HCT116 (cell line): ENCODE measurements around the gene C1orf105. TPM values are rescaled to one million over a fixed set of nuclear protein-coding genes. Genes with fewer than 3 reads are reported as not detected.

Experiments
- ATAC-seq: fragments of 200-7000 bp; cut with Tn5 transposase; 2 replicates; pipeline ENCODE4 v1.9.1; 2020; ENCODE audit warnings: mild to moderate bottlenecking, moderate library complexity
- BruUV-seq: library from RNA; stranded (reverse); fragments of 400-500 nt; replicated peaks from 2 replicates; lab custom pipeline; 2021; lab: Mats Ljungman, UMichigan
- CTCF ChIA-PET: fragments of 300-600 bp; sonication (Branson Sonifier 250); formaldehyde crosslinking; loops from one replicate; lab custom pipeline; 2021; ENCODE audit warnings: antibody characterized with exemption; lab: Charles Lee
- POLR2A ChIA-PET: fragments of 300-600, 350-600 bp; sonication (Branson Sonifier 250); formaldehyde crosslinking; loops from one replicate; lab custom pipeline; 2021; ENCODE audit warnings: antibody characterized with exemption; lab: Charles Lee
- RAD21 ChIA-PET, 2 experiments: fragments of 300-600 bp; sonication (Branson Sonifier 250); formaldehyde crosslinking; loops; one replicate each; lab custom pipeline; 2023; ENCODE audit warnings: low total read pairs in 2 of 2; ENCODE audit not compliant: uncharacterized antibody in 2 of 2, unreplicated experiment in 2 of 2, low non-redundant PET in 1 of 2; lab: Charles Lee
- DNase-seq: peaks from one replicate; pipeline ENCODE4 v3.0.0-alpha.2; 2010; ENCODE audit warnings: low read depth, low spot score
- H2AFZ ChIP-seq: fragments of 200-600 bp; shearing (Covaris generic), sonication (generic); 2 replicates; pipeline ENCODE4 v1.6.1; 2017; ENCODE audit warnings: low read depth, mixed run types, mixed read lengths, antibody characterized with exemption, low read length; ENCODE audit not compliant: poor library complexity, severe bottlenecking
- H3K27ac ChIP-seq: 2 replicates; pipeline ENCODE4 v1.5.1; 2012; ENCODE audit warnings: low read depth, low read length
- H3K27me3 ChIP-seq: fragments of 200-600 bp; sonication (generic); 2 replicates; pipeline ENCODE4 v1.6.1; 2016; ENCODE audit warnings: mixed run types, low read length, mixed read lengths; ENCODE audit not compliant: insufficient read depth
- H3K36me3 ChIP-seq, 2 experiments: fragments of 200-500 bp in 1 of 2; fragments of 200-600 bp in 1 of 2; sonication (Bioruptor generic) in 1 of 2; sonication (generic) in 1 of 2; 2 replicates each; pipeline versions ENCODE4 v1.5.1 to v1.6.1; 2014 to 2016; ENCODE audit warnings: low read length in 2 of 2, inconsistent platforms in 1 of 2, mixed read lengths in 1 of 2, mixed run types in 1 of 2; ENCODE audit not compliant: insufficient read depth in 2 of 2, control insufficient read depth in 1 of 2
- H3K4me1 ChIP-seq, 2 experiments: fragments of 200-600 bp in 1 of 2; sonication (generic) in 1 of 2; 2 replicates each; pipeline versions ENCODE4 v1.5.1 to v1.6.1; 2012 to 2017; ENCODE audit warnings: low read length in 2 of 2, inconsistent platforms in 1 of 2, mild to moderate bottlenecking in 1 of 2, mixed read lengths in 1 of 2, mixed run types in 1 of 2, moderate library complexity in 1 of 2; ENCODE audit not compliant: insufficient read depth in 2 of 2, control insufficient read depth in 1 of 2
- H3K4me2 ChIP-seq: fragments of 200-600 bp; sonication (generic); 2 replicates; pipeline ENCODE4 v1.6.1; 2017; ENCODE audit warnings: mixed run types, low read length, mixed read lengths
- H3K4me3 ChIP-seq, 2 experiments: fragments of 200-600 bp in 1 of 2; sonication (generic) in 1 of 2; replicated peaks in 1 of 2; 2 replicates each; pipeline ENCODE4 v1.5.1; 2011 to 2016; ENCODE audit warnings: low read length in 2 of 2, control low read depth in 1 of 2, low read depth in 1 of 2, mild to moderate bottlenecking in 1 of 2, mixed read lengths in 1 of 2, mixed run types in 1 of 2
- H3K79me2 ChIP-seq: fragments of 200-600 bp; sonication (generic); 2 replicates; pipeline ENCODE4 v1.6.1; 2017; ENCODE audit warnings: mild to moderate bottlenecking, mixed run types, low read length, moderate library complexity, mixed read lengths; ENCODE audit not compliant: insufficient read depth
- H3K9ac ChIP-seq: fragments of 200-600 bp; sonication (generic); 2 replicates; pipeline ENCODE4 v1.6.1; 2016; ENCODE audit warnings: low read length, mixed read lengths
- H3K9me2 ChIP-seq: fragments of 200-600 bp; sonication (generic), shearing (Covaris generic); 2 replicates; pipeline ENCODE4 v1.6.1; 2017; ENCODE audit warnings: mixed run types, mild to moderate bottlenecking, moderate library complexity; ENCODE audit not compliant: insufficient read depth
- H3K9me3 ChIP-seq, 2 experiments: fragments of 200-500 bp in 1 of 2; fragments of 200-600 bp in 1 of 2; sonication (Bioruptor generic) in 1 of 2; sonication (generic) in 1 of 2; 2 replicates each; pipeline ENCODE4 v1.6.1; 2014 to 2017; ENCODE audit warnings: low read length in 2 of 2, mixed read lengths in 2 of 2, inconsistent platforms in 1 of 2, low read depth in 1 of 2, mild to moderate bottlenecking in 1 of 2, mixed run types in 1 of 2, moderate library complexity in 1 of 2; ENCODE audit not compliant: control insufficient read depth in 1 of 2, insufficient read depth in 1 of 2
- H4K20me1 ChIP-seq: fragments of 200-600 bp; sonication (generic), shearing (Covaris generic); 2 replicates; pipeline ENCODE4 v1.6.1; 2017; ENCODE audit warnings: mixed run types, mild to moderate bottlenecking, moderate library complexity; ENCODE audit not compliant: insufficient read depth
- CEBPB ChIP-seq: IDR thresholded peaks from 2 replicates; pipeline ENCODE4 v1.6.1; 2012; ENCODE audit warnings: low read depth
- EGR1 ChIP-seq: IDR thresholded peaks from 2 replicates; pipeline ENCODE4 v1.6.1; 2012; ENCODE audit warnings: low read depth
- EZH2phosphoT487 ChIP-seq: fragments of 200-600 bp; IDR thresholded peaks from 2 replicates; pipeline ENCODE4 v1.6.1; 2018; ENCODE audit warnings: antibody characterized with exemption, borderline replicate concordance
- JUND ChIP-seq: IDR thresholded peaks from 2 replicates; pipeline ENCODE4 v1.6.1; 2012
- POLR2A ChIP-seq: IDR thresholded peaks from 2 replicates; pipeline ENCODE4 v1.7.0; 2011; ENCODE audit warnings: borderline replicate concordance; ENCODE audit not compliant: insufficient read depth, insufficient read length; ENCODE audit errors: extremely low read depth
- POLR2AphosphoS5 ChIP-seq: IDR thresholded peaks from 2 replicates; pipeline ENCODE4 v1.6.1; 2011; ENCODE audit warnings: mild to moderate bottlenecking, low read depth, low read length, moderate library complexity
- RAD21 ChIP-seq: IDR thresholded peaks from 2 replicates; pipeline ENCODE4 v1.6.1; 2012; ENCODE audit warnings: low read depth, mild to moderate bottlenecking
- SIN3A ChIP-seq: IDR thresholded peaks from 2 replicates; pipeline ENCODE4 v1.6.1; 2012; ENCODE audit warnings: low read depth
- SP1 ChIP-seq: IDR thresholded peaks from 2 replicates; pipeline ENCODE4 v1.6.1; 2012; ENCODE audit warnings: low read depth
- TCF7L2 ChIP-seq: IDR thresholded peaks from 2 replicates; pipeline ENCODE4 v1.7.0; 2011; ENCODE audit warnings: borderline replicate concordance, inconsistent platforms; ENCODE audit not compliant: insufficient read depth, insufficient read length; ENCODE audit errors: extremely low read depth
- YY1 ChIP-seq: IDR thresholded peaks from 2 replicates; pipeline ENCODE4 v1.6.1; 2011; ENCODE audit warnings: low read length, low read depth, moderate library complexity, mild to moderate bottlenecking; ENCODE audit not compliant: insufficient replicate concordance; ENCODE audit errors: extremely low read depth
- ZNF274 ChIP-seq: fragments of 200-500 bp; sonication (Bioruptor generic); IDR thresholded peaks from 2 replicates; pipeline ENCODE4 v1.6.1; 2014; ENCODE audit warnings: mild to moderate bottlenecking, low read depth, low read length, inconsistent platforms
- intact Hi-C: fragments of 100-400 bp; cut with micrococcal nuclease; formaldehyde crosslinking; loops from 2 replicates; pipeline ENCODE4 v1.10.0; 2022
- total RNA-seq: library from RNA; stranded (reverse); gene quantifications from one replicate; pipeline ENCODE4 v1.2.1, GENCODE V29; 2021; ENCODE audit not compliant: unreplicated experiment
- TF ChIP-seq, protein P1 (sequence below): IDR thresholded peaks from 2 replicates; pipeline ENCODE4 v1.6.1; 2012
- TF ChIP-seq, protein P2 (sequence below): IDR thresholded peaks from 2 replicates; pipeline ENCODE4 v1.6.1; 2011; ENCODE audit warnings: mild to moderate bottlenecking, low read length, moderate library complexity; ENCODE audit not compliant: insufficient replicate concordance; ENCODE audit errors: extremely low read depth
- TF ChIP-seq, protein P3 (sequence below): IDR thresholded peaks from 2 replicates; pipeline ENCODE4 v1.6.1; 2012

The C1orf105 gene
- total RNA-seq, 1 experiment from 2014 or later = not detected

DNA sequence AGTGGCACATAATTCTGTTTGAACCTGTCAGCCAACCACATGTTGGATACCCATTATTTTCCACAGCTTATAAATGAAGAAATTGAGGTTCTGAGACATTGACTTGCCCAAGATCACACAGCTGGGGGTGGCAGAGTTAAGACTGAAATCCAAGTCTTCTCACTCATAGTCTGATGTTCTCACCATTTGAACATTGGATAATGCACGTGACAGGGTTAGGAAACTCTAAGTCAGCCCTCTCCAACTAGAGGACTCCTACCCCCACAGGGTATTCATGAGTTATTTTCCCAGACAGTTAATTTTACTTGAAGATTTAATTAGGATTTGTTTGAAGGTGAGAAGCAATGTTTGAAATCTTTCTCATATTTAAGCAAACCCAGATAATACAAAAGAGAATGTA, 38.1 kb upstream of the C1orf105 start:
- RAD21 ChIA-PET = no interaction called here
- CTCF ChIA-PET = interaction anchor here (0.8 kb wide), 1 partner anchor 17 kb away, joined by 4 read pairs; no protein-coding TSS in a partner anchor
- POLR2A ChIA-PET = no interaction called here

DNA sequence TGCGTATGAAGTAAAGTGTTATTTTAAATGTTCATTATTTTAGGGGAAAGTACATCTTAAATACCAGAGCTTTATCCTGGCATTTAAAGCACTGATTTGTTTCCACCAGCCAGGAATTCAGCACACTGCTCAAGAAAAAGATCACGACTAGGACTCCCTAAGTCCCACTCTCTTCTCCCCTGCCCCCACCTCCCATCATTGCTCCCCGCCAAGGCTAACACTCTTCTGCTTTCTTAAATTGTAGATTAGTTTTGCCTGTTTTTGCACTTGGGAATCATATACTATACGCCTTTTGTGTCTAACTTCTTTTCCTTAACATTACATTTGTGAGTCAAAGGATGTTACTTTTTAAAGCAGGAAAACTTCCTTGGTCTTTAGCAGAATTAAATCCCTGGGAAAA, 37.5 kb upstream of the C1orf105 start:
- H3K36me3 ChIP-seq = no peaks in the 10 kb centered on the region
- H3K9me3 ChIP-seq = no peaks in the 10 kb centered on the region
- H4K20me1 ChIP-seq = no peaks in the 10 kb centered on the region
- no peak overlapping the region for H3K27ac ChIP-seq
- no TSS peak for BruUV-seq
- H3K4me1 ChIP-seq = no peaks in the 10 kb centered on the region
- intact Hi-C loops = no loop called here
- H2AFZ ChIP-seq = no peak overlapping the region
- no peak for DNase-seq
- H3K9ac ChIP-seq = no peak overlapping the region
- ChIA-PET CTCF (no interaction called here), POLR2A (no interaction called here)
- H3K79me2 ChIP-seq = no peaks in the 10 kb centered on the region
- H3K4me3 ChIP-seq = no peak overlapping the region
- H3K4me2 ChIP-seq = no peak overlapping the region
- no peak for ATAC-seq
- H3K9me2 ChIP-seq = no peaks in the 10 kb centered on the region
- TF ChIP-seq EGR1 (no peak), YY1 (no peak), RAD21 (no peak), ZNF274 (no peak), JUND (no peak), SIN3A (no peak), EZH2phosphoT487 (no peak), SP1 (no peak), CEBPB (no peak)
- TF ChIP-seq, protein P1, sequence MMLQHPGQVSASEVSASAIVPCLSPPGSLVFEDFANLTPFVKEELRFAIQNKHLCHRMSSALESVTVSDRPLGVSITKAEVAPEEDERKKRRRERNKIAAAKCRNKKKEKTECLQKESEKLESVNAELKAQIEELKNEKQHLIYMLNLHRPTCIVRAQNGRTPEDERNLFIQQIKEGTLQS = no peak
- TF ChIP-seq, protein P2, sequence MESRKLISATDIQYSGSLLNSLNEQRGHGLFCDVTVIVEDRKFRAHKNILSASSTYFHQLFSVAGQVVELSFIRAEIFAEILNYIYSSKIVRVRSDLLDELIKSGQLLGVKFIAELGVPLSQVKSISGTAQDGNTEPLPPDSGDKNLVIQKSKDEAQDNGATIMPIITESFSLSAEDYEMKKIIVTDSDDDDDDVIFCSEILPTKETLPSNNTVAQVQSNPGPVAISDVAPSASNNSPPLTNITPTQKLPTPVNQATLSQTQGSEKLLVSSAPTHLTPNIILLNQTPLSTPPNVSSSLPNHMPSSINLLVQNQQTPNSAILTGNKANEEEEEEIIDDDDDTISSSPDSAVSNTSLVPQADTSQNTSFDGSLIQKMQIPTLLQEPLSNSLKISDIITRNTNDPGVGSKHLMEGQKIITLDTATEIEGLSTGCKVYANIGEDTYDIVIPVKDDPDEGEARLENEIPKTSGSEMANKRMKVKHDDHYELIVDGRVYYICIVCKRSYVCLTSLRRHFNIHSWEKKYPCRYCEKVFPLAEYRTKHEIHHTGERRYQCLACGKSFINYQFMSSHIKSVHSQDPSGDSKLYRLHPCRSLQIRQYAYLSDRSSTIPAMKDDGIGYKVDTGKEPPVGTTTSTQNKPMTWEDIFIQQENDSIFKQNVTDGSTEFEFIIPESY = no peak
- TF ChIP-seq, protein P3, sequence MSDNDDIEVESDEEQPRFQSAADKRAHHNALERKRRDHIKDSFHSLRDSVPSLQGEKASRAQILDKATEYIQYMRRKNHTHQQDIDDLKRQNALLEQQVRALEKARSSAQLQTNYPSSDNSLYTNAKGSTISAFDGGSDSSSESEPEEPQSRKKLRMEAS = no peak
- TF ChIP-seq, all 23 proteins: peak for 0
- RAD21 ChIA-PET = no interaction called here
- no peaks in the 10 kb centered on the region for H3K27me3 ChIP-seq

More for the DNA sequence above, 38.1 kb upstream of the C1orf105 start:
- no TSS peak for BruUV-seq
- Histone ChIP-seq H3K36me3 (no peaks in the 10 kb centered on the region), H3K4me3 (no peak overlapping the region)
- no peak for TF ChIP-seq YY1
- TF ChIP-seq SP1 = no peak
- no peak for TF ChIP-seq POLR2AphosphoS5
- TF ChIP-seq POLR2A = no peak
- TF ChIP-seq, protein P1 = no peak
- TF ChIP-seq ZNF274 = no peak
- no peak for TF ChIP-seq TCF7L2
- no peak for TF ChIP-seq EGR1
- TF ChIP-seq, all 23 proteins: peak for 0
- Histone ChIP-seq H3K9ac (no peak overlapping the region), H2AFZ (no peak overlapping the region), H3K9me3 (no peaks in the 10 kb centered on the region), H3K4me2 (no peak overlapping the region), H4K20me1 (no peaks in the 10 kb centered on the region), H3K4me1 (no peaks in the 10 kb centered on the region), H3K27ac (no peak overlapping the region), H3K79me2 (no peaks in the 10 kb centered on the region), H3K9me2 (no peaks in the 10 kb centered on the region), H3K27me3 (no peaks in the 10 kb centered on the region)
- no peak for DNase-seq
- no peak for ATAC-seq
- intact Hi-C loops = no loop called here
